Inflammatory macrophage treated with lipopolysaccharide for 1 hour (primary cell): ENCODE measurements around the gene PTRHD1.
"Not testable (repeated sequence)": the region's sequence is repeated elsewhere in the genome, so short reads cannot be mapped to it uniquely, and the experiment has no call there.

Experiments
- DNase-seq, 2 donors: peaks; one replicate each; pipeline ENCODE4 v3.0.0-alpha.2; 2020 to 2022

The PTRHD1 gene, protein sequence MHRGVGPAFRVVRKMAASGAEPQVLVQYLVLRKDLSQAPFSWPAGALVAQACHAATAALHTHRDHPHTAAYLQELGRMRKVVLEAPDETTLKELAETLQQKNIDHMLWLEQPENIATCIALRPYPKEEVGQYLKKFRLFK

DNA sequence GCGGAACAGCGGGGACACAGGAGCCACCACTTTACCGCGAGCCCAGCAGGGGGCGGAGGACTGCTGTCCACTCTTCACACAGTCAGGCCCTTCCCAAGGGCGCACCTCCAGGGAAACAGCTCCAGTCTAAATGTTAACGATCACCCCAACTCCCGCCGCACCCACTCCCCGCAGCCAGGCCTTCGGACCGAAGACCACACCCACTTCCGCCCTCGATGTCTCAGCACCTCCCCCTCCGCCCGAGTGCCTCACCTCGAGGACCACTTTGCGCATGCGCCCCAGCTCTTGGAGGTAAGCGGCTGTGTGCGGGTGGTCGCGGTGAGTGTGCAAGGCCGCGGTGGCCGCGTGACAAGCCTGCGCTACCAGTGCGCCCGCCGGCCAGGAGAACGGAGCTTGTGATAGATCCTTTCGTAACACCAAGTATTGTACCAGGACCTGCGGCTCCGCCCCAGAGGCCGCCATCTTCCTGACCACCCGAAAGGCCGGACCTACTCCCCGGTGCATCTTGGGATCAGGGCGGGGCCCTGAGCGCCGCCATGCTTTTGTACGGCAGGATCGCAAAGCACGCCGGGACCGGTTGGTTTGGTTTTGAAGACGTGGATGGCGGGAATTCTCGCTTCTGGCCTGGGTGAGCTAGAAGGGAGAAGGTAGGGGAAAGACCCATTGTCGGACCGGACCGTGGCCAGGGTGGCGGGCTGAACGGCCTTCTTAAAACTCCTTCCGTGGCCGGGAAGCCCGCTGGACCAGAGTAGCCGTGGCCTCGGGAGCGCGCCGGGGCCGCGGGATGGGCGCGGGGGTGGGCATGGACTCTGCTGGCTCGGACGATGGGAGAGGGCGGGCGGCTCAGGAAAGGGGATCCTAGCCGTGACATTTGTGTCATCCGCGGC, at the start of gene PTRHD1, which contains the start of gene CENPO:
Gene PTRHD1, minus strand, starts transcription at position 518 of the 887 bp plus-strand sequence. Its CDS starts 14 bp downstream, at position 504.
Gene CENPO, plus strand, starts transcription at position 552 of the 887 bp plus-strand sequence. CDS start 495 bp downstream, outside the sequence.
- peak; percentile 94 to 95 for DNase-seq

DNA sequence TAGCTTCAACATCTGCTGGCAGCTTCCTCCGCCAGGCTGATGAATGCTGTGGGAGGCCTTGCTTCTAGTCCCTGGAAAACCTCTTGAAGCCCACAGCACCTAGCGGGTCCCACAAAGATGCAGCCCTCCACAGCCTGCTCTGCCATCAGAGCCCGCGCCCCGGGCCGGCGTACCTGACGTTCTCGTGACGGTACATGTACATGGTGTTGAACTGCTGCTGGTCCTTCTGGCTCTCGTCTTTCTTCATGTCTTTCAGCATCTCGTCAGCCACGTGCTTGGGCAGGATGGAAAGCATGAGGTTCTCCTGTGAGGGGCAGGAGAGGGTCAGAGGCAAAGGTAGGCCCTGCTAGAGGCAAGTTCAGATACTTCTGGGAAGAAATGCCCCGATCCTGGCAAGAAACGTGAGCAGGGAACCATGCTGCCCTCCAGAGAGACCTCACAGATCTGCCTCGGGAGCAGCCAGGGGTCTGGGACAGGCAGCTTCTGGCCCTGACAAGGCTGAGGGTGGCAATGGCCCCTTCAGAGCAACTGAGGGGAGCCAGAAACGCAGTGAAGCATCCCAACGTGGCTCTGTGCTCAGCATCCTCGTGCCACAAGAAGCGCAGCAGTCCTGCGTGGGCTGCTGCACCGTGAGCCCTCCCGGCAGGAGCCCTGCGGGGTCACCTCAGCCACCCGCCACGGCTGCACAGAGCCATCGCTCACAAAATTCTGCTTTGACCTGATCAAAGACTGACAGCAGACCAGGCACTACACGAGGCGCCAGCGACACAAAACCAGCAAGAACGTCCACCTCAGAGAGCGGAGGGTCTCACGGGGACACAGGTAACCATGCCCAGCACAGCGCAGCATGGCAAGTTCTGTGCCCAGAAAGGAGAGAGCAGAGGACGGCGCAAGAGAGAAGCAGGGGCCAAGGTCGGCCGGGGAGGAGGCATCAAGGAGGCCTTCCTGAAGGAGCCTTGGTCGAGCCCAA, 49.2 kb upstream of the PTRHD1 start:
- no peak for DNase-seq

DNA sequence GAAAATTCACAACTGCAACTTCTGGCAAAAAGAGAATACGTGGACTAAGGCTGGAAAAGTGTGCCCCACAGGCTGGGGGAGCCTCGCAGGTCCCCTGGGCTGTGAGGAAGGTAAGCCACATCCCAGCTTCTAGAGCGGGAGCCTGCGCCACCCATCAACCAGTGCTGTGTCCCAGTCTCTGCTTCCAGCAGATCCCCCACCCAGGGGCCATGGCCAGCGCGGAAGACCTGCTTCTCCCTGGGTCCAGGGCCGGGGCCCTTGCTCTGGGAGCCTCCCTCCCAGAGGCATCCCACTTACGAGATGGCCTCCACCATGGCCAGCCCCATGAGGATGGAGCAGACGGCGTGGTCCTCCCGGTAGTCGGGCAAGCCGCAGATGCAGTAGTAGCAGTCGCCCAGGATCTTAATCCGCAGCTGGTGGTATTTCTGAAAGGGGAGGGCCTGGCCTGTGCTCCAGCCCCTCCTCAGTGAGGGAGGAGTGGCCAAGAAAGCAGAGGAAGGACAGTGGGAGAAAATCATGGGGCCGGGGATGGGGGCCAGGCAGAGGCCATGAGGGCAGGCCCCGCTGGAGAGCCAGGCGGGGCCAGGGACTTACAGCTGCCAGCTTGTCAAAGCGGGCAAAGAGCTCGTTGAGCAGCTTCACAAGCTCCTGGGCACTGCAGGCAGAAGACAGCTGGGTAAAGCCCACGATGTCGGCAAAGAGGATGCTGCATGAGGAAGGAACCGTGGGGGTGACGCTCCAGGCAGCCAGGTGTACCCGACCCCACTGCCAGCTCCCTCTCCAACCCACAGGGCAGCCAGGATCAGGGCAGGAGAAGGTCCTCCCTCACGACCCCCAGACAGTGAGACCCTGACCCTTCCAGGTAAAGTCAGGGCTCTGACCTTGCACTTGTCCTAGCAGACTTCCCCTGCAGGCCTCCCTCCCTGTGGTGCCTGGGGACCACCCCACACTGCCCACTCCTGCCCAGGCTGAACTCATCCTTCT, 48.1 kb upstream of the PTRHD1 start:
- DNase-seq = no peak

DNA sequence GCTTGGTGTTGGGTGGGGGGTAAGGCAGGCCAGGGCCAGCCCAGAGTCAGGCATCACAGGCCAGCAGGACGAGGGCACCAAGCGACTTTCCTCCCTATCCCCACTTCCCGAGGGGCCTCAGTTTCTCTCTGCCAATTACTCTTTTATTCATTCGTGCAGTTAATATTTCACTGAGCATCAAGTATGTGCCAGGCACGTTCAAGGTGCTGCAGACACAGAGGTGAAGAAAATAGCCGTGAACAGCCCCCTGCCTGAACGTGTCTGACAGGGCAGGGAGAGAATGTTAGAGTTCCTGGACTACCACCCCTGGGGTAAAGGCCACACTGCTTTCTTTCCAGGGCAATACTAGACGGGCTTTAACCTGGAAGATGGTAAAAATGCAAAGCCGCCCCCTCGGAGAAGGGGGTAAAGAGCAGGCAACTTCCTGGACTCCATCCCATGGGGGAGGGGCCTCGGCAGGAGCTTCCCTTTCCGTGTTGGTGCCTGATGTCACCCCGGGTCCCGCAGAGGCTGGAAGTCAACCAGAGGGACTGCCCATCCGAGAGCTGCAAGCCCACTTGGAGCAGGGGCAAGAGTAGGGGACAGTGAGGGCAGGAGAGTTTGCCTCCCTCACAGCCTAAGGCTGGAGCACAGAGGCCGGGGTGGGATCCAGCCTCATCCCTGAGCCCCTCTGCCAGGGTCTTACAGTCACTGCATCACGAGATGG, 47.1 kb upstream of the PTRHD1 start:
- DNase-seq = no peak

DNA sequence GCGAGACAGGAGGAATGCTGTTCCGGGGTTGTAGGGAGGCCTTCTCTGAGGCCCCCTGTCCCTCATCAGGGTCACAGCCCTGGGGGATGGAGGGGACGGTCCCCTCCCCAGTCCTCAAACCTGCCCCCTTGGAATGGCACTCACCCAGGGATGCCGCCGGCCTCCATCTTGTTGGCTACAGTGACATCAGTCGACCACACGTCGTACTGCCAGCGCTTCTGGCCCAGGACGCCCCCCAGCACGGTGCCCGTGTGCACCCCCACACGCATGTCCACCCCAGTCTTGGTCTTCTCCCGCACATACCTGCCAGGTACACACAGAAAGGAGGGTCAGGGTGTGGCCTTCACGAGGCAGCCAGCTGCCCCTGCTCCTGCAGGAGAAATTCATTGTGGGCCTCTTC, 46.5 kb upstream of the PTRHD1 start:
- DNase-seq = no peak

DNA sequence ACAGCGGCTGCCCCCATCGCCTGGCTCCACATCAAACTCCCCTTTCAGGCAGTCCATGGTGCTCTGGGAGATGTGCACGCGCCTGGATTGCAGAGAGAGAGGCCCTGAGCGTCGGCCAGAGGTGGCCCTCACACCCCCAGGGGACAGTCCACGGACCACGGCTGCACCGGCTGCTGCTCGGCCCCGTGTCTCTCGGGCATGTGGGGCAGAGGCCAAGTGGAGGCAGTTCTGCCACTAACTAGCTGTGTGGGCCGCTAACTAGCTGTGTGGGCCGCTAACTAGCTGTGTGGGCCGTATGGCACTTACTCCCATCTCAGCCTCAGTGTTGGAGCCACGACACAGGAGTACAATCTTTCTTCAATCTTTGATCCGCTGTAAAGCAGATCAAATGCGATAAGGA, 45.4 kb upstream of the PTRHD1 start:
- no peak for DNase-seq

DNA sequence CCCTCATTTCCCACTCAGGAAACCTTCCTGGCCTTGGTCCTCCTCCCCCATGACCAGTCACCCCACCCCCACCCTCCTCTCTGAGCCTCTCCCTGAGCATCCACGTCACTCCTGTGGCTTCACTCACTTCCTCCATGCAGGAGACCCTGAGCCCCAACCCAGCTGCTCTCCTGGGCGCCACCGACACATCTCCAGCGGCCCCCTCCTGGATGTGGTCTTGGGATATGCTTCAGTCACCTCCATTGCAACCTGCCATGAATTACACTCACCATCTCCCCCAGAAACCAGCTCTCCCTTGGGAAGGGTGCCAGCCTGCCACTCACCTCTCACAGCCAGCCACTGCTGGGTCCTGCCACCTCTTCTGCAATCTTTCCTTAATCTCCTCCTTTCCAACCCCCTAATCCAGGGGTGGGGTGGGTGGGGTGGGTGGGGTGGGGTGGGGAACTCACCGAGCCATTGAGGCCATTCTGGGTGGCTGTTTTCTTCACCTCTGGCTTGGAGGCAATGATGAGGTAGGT, 44.9 kb upstream of the PTRHD1 start:
- no peak for DNase-seq

DNA sequence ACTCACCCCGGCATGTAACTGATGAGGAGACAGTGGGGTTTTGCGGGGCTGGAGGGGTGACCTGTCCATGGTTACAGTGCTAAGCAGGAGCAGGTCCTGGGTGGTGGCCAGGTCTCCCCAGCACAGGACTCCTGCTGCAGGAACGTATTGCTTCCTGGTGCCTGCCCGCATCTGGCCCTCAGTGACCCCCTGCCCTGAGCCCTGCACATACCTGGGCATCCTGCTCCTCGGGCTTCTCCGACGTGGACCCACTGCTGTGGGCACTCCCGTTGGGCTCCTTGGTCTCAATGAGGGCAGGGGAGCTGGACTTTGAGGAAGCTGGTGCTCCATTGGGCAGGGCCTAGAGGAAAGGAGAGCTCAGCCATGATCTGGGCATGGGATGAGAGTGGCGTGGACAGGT, 43.5 kb upstream of the PTRHD1 start:
- no peak for DNase-seq

DNA sequence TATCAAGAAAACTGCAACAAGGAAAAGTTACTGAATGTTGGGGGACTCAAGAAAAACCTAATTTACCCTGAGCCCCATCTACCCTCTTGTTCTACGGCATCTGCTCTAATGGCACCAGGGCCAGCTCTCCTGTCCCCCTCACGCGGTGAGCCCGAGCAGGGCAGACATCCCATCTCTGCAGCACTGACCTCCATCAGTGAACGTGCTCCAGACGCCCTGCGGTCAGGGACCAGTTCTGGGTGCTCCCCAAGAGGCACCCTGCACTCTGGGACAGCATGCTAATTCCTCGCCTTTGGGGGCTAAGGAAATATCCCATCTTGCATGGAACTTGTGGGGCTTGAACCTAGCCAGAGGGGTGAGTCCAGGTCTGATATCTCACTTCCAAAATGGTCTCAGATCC, 43.0 kb upstream of the PTRHD1 start:
- DNase-seq = no peak

DNA sequence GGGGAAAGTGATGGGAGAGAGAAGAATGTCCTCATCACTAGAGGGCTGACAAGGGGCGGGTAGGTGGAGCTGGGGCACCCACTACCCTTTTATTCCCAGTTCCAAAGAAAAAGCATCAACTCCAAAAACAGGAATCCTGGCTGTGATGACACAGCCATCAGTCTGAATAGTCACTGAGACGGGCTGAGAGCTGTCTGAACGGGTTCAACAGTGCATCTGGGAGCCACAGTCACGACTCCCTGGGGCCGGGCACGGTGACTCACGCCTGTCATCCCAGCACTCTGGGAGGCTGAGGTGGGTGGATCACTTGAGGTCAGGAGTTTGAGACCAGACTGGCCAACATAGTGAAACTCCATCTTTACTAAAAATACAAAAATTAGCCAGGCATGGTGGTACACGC, 42.2 kb upstream of the PTRHD1 start:
- DNase-seq = not testable (repeated sequence)

DNA sequence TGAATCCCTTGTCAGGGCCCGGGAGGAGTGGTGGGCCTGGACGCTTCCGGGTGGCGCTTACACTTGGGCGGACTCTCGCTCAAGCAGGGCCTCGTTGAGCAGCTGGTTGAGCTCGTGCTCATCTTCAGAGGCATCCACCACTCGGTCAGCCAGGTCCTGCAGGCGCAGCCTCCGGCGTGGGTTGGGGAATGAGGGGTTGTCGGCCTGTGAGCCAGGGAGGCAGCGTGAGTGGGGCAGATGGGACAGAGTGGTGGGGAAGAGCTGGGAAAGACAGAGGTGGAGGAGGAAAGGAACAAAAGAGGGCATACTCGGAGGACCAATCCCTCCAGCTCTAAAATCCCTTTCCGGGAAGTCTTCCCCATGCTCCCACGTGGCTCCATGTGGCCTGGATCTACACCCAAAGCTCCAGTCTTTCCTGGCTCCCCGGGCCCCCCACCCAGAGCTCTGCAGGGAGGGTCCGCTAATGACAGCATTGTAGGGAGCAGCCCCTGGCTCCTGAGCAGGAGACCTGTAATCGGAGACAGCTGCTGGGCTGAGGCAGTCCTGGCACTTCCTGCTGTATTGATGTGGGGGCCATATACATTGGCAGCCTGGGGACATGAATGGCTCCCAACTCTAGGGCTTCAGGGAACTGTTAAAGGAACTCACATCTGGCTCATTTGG, 41.7 kb upstream of the PTRHD1 start:
- DNase-seq = no peak

DNA sequence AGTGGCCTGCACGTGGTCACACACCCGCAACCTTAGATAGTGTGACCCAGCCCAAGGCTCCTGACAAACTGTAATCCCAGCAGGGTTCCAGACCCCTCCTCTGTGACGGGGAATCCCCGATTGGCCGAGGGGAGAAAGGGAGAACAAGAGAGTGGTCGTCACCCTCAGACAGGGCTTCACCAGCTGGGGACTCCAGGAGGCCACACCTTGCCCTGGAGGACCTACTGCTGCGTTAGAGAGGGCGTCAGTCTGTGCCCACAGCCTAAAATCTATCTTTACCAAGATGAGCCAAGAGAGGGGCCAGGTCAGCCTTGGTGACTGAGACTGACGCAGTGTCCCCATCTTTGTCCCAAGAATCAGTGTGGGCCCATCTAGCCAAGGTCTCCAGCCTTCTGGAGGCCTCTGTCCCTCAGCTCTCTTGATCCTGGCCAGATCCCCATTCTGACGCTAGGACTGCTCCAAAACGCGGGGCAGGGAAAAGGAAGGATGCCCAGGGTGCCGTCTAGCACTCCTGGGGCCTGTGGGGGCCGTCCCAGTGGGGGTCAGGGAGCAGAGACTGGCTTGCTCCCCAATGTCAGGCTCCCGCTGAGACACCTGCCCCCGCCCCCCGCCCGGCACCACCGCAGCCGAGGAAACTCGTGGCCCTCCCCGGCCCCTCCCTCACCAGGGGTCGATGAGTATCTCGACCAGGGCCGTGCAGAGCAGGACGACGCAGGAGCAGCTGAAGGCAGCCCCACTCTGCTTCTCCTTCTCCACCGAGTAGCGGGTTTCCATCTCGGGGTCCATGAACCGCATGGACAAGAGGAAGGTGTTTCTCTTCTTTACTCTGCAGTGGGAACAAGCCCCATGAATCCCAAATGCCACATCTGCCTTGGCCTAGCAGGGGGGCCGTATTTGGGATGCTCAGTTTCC, 40.9 kb upstream of the PTRHD1 start:
- no peak for DNase-seq

DNA sequence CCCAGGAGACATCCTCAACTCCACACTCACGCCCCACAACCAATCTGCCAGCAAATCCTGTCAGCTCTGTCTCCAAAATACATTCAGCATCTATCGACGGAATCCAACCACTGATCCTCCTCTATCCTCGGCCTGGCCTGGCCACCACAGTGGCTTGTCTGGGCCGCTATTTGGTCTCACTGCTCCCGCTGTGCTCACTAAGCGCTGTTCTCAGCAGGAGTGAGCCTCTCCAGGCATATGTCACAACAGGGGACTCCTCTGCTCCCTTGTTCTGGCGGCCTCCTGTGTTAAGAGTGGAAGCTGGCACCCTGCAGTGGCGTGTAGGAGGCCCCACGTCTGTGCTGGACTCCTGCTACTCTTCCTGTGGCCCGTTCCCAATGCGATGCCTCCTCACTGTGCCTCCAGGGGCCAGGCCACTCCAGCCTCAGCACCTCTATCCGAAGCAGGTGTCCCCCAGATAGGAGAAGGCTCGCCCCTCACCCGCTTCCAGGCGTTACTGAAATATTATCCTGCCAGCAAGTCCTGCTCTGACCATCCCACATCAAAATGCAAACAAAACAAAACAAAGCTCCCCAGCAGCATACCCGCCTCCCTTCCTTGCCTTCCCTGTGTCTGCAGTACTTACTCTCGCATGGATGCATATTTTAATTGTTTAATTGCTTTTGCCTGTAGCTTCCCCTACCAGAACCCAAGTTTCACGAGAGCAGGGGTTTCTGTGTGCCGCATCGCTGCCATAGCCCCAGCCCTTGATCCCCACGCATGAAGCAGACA, 39.9 kb upstream of the PTRHD1 start:
- no peak for DNase-seq

DNA sequence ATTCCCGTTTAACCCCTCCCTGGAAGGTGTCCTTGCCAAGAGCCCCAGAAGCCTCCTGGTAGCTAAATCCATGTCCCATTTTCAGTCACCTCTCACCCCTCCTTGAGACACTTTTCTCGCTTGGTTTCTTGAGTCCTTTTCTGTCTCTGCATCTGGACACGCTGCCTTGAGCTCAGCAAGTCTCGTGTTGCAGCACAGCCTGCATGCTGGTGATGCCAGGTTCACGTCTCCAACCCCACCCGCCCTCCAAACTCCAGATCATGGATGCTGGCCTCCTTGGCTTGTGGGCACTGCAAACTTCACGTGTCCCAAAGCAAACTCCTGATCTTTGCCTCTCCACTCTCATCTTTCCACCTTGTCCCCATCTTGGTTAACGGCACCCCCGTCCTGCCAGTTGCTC, 39.3 kb upstream of the PTRHD1 start:
- DNase-seq = no peak

DNA sequence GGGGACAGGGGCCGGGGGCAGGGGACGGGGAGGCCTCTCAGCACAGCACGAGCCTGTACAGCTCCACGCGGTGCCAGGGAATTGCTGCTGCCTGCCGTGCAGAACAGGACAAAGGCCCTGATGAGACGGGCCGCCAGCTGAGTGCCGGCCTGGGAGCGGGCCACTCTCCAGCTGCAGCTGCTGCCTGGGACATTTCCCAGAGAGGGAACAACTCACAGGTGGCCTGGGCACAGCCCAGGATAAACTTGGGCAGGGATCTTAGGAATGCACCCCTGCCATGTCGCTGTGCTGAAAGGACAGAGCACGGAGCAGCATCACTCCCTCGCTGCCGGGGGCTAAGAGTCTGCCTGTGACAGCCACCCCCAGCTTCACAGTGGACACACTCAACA, 38.9 kb upstream of the PTRHD1 start:
- DNase-seq = no peak

DNA sequence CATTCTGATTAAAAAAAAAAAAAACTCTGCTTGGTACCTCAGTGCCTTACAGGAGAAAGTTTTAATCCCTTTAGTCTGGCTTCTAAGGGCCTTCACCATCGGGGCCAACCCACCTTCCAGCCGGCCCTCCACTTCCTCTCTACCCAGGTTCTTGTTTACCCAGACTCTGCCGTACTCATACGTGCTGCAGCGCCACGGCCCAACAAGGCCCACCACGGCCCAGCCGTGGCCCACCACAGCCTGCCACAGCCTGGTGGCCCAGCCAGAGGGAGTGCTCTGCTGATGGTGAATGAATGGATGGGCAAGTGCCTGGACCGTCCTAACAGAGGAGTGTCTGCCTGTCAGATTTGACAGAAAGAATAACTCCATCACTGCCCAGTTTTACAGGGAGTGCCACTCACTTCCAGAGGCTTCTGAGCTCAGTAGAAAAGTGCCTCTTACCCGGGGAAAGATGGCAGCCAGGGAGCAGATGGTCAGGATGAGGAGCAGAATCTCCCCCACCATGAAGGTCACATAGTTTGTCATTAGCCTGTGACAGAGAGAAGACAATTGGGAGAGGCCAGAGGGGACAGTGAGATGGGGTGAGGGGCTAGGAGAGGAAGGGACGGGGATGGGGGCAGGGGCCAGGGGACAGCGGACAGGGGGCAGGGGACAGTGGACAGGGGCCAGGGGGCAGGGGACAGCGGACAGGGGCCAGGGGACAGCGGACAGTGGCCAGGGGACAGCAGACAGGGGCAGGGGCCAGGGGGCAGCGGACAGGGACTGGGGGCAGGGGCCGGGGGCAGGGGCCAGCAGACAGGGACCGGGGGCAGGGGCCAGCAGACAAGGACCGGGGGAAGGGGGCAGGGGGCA, 38.3 kb upstream of the PTRHD1 start:
- no peak for DNase-seq

DNA sequence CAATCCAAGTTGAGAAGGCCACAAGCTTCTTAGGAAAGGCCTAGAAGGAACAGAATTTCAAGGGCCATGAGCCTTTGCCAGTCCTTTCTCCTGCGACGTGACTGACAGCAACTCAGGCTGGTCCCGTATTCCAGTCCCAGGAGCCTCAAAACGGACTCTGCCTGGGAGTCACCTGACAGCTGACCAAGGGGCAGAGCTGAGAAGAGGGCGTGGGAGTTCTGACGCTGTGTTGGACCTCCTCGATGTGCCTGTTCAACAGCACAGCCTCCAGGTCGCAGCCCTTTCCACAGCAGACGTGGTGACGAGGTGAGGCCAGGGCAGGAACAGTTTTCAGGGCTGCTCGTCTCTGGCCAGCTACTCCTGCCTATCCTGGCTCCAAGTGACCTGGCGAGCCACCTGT, 37.6 kb upstream of the PTRHD1 start:
- no peak for DNase-seq

DNA sequence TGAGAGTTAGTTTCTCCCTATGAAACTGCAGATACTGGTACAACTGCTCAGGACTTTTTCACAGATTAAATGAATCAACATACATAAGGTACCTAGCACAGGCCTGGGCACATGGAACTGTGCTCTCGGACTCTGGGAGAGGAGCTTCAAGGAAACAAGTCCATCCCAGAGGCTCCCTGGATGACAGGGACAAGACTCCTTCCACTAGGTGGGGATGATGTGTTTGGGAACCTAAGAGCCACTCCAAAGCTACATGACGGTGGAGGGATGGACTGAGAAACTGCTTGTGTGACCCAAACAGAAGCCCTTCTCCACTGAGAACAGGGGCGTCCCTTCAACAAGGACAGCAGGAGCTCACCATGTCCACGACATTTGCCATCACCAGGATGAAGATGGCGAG, 37.2 kb upstream of the PTRHD1 start:
- DNase-seq = no peak
